ENCODE results near the gene SLC9A2. TPM values are rescaled to one million over a fixed set of nuclear protein-coding genes. Genes with fewer than 3 reads are reported as not detected.

SLC9A2 gene
- total and polyA plus RNA-seq, 2 of the 13 experiments (the other 11 are each of a cell fraction or from before 2014, with no cell fraction given) = 0.02 TPM; not detected in 1

- TF ChIP-seq CCAR2 (optimal IDR thresholded peaks at IDR 0.05; ENCODE audit: low read depth, low read length) (no peak), RFXAP (CRISPR knock-in tag; IDR thresholded peaks at IDR 0.05; ENCODE audit: borderline replicate concordance) (peak; percentile 76; the same call in 1 of the 2 replicates), AFF4 (CRISPR knock-in tag; IDR thresholded peaks at IDR 0.05) (no peak), ZKSCAN1 (IDR thresholded peaks at IDR 0.05; ENCODE audit: low read length) (peak; percentile 62; the same call in 1 of the 2 replicates), HES4 (CRISPR knock-in tag; IDR thresholded peaks at IDR 0.05; ENCODE audit: borderline replicate concordance) (no peak), ZNF138 (CRISPR knock-in tag; IDR thresholded peaks at IDR 0.05; ENCODE audit: low read depth) (no peak), PAWR (CRISPR knock-in tag; IDR thresholded peaks at IDR 0.05; ENCODE audit: borderline replicate concordance) (no peak), MTA1 (CRISPR knock-in tag; IDR thresholded peaks at IDR 0.05; ENCODE audit: borderline replicate concordance) (peak; percentile 82; the same call in 1 of the 2 replicates), ZNF3 (CRISPR knock-in tag; IDR thresholded peaks at IDR 0.05) (no peak), NFE2L1 (CRISPR knock-in tag; IDR thresholded peaks at IDR 0.05; ENCODE audit: borderline replicate concordance) (no peak), TFDP2 (CRISPR knock-in tag; IDR thresholded peaks at IDR 0.05) (0 out of 2 replicates have a peak, but pooled peaks have one; percentile 30), CCDC6 (CRISPR knock-in tag; IDR thresholded peaks at IDR 0.05) (peak; percentile 92), FOXP4 (CRISPR knock-in tag; IDR thresholded peaks at IDR 0.05) (peak; percentile 85), REL (CRISPR knock-in tag; conservative IDR thresholded peaks at IDR 0.05) (no peak), ZHX2 (IDR thresholded peaks at IDR 0.05; ENCODE audit: low read depth) (0 out of 2 replicates have a peak, but pooled peaks have one; percentile 33), ZHX2 (CRISPR knock-in tag; IDR thresholded peaks at IDR 0.05; ENCODE audit: borderline replicate concordance) (no peak), ZNF7 (CRISPR knock-in tag; IDR thresholded peaks at IDR 0.05) (no peak), TAF1 (CRISPR knock-in tag; IDR thresholded peaks at IDR 0.05) (no peak)
Observed at GRCh38 chr2:102724016-102724490, 104.7 kb downstream of the SLC9A2 start (continued).

Measured in HepG2 (cell line).